Measurements from ENCODE around the gene MRPL28.
"Not testable (repeated sequence)": the region's sequence is repeated elsewhere in the genome, so short reads cannot be mapped to it uniquely, and the experiment has no call there.

GRCh38 chr16:387761-388666 lies 17.7 kb upstream of the MRPL28 start:
- not testable (repeated sequence) for TF ChIP-seq CTCF (IDR thresholded peaks at IDR 0.05; ENCODE audit: extremely low read depth in 1 of 2, insufficient read depth in 1 of 2, low read depth in 1 of 2, low read length in 2 of 2); POLR2A (IDR thresholded peaks at IDR 0.05; ENCODE audit: low read depth, low read length); GATA2 (IDR thresholded peaks at IDR 0.05; ENCODE audit: insufficient read depth, insufficient read length, low read depth, low read length); EZH2 (IDR thresholded peaks at IDR 0.05; ENCODE audit: borderline replicate concordance, low read depth, low read length, severe bottlenecking); POLR2AphosphoS5 (IDR thresholded peaks at IDR 0.05; ENCODE audit: insufficient read depth, low read depth, low read length); JUN (IDR thresholded peaks at IDR 0.05; ENCODE audit: borderline replicate concordance, insufficient read depth, insufficient read length, low read depth)
- TF ChIP-seq, protein P1, sequence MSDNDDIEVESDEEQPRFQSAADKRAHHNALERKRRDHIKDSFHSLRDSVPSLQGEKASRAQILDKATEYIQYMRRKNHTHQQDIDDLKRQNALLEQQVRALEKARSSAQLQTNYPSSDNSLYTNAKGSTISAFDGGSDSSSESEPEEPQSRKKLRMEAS (IDR thresholded peaks at IDR 0.05; ENCODE audit: insufficient read depth, insufficient read length) = not testable (repeated sequence)

All from endothelial cell of umbilical vein (primary cell).